NCI-H524 (cell line): Measurements from ENCODE around the gene REPS1.
A peak's percentile ranks its signal among the peaks of the same experiment; 100 is the strongest.
"Not testable (repeated sequence)": the region's sequence is repeated elsewhere in the genome, so short reads cannot be mapped to it uniquely, and the experiment has no call there.

Experiments
- DNase-seq, 2 experiments: peaks; one replicate each; lab custom pipeline; 2025; lab: John Stamatoyannopoulos, UW

Gene REPS1

GRCh38 chr6:139003751-139004150 is 15.7 kb upstream of the REPS1 start:
- DNase-seq = no peak

- no peak for DNase-seq
These were observed 12.1 kb upstream of the REPS1 start for GRCh38 chr6:138999949-139000725.

DNA sequence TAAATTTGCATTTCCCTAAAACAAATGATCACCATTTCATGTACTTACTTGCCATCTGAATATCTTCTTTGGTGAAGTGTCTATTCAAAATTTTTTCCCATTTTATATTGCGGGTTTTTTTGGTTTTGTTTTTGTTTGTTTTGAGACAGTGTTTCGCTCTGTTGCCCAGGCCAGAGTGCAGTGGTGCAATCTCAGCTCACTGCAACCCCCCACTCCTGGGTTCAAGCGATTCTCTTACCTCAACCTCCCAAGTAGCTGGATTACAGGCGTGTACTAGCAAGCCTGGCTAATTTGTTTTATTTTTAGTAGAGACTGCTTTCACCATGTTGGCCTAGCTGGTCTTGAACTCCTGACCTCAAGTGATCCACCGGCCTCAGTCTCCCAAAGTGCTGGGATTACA is 9.1 kb upstream of the REPS1 start:
- DNase-seq = no peak

DNA sequence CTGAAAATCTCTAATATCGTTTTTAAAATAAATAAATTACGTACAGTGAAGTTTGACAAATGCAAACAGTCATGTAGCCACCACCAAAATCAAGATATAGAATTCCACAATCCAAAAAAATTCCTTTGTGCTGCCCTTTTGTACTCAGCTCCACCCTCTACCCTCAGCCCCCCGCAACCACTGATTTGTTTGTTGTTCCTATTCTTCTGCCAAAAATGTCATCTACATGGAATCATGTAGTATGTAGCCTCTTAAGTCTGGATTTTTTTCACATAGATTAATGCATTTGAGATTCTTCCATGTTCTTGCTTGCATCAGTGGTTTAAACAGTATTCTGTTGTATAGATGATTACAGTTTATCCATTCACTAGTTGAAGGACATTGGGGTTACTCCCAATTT is 8.5 kb upstream of the REPS1 start:
- DNase-seq = no peak

- DNase-seq = not testable (repeated sequence)
These were observed 5.4 kb upstream of the REPS1 start for GRCh38 chr6:138993410-138993809.

GRCh38 chr6:138992965-138993364 is 4.9 kb upstream of the REPS1 start:
- not testable (repeated sequence) for DNase-seq

- DNase-seq = no peak
These were observed 3.2 kb upstream of the REPS1 start for GRCh38 chr6:138991206-138991605.

DNA sequence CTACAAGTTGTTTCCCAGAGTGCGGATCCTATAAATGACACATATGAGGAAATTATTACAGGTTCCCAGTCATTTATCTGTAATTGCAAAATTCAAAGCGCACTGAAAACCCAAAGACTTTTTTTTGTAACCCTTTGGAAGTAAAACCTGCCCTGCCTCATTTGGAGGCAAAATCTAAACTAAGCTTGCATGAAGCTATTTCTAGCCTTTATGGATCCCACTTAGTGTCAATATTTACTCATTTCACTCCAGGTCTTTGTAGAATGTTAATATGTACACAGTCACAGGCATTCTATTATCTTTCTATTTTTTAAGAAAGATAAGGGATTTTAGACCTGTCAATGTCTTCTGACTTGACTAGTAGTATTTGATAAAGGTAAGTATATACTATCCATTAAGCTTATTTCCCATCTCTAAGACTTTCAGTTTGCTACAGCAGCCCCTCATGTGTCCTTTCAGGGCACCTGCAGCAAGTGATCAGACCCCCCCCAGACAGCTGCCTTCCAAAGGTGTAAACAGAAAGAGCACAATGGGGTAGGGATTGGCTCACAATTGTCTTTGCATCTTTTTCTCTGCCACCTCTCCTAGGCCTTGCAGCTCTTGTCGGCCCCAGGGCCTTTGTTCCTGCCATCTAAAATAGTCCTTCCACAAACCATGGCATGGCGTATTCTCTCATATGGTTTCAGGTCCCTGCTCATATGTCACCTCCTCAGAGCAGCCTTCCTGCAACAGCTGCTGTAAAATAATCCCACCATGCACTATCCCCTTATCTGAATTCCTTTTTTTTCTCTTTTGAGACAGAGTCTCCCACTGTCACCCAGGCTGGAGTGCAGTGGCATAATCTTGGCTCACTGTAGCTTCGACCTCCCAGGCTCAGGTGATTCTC is 1.3 kb upstream of the REPS1 start:
- DNase-seq = peak in 1 of 2 experiments; percentile 46

DNA sequence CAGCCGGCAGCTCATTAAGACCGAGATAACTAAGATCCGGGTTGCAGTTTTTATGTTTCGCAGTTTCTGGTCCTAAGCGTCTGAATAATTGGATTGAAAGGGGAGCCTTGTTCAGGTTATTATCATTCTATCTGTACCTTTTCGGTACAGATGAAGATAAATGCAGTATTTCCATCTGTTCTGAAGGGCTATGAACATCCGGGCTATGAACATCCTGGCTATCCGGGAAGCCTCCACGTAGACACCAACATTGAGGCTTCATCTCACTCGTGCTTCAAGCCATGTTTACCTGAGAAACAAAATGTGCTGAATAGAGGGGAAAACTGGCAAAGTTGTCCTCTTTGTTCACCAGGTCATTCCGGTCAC is 399 bp upstream of the REPS1 start:
- DNase-seq = peak; percentile 69 to 79

GRCh38 chr6:138987080-138987642 is 892 bp downstream of the REPS1 start:
- peak in 1 of 2 experiments; percentile 50 for DNase-seq

DNA sequence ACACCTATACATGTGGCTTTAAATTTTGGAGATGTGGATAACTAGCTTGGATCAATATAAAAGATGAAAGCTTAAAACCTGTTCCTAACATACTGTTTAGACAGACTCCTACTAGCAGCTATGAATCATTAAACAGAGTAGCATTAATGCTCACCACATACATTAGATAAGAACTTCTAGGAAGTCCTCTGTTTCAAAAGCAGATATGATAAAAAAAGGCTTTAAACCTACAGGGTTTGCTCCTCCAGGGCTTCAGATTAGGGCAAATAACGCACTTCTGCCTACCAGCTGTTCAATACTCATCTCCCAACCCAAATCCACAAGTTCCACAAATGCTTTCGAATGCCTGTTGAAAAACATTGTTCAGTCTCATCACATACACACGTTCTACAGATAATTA is 1.5 kb downstream of the REPS1 start:
- DNase-seq = peak in 1 of 2 experiments; percentile 46

DNA sequence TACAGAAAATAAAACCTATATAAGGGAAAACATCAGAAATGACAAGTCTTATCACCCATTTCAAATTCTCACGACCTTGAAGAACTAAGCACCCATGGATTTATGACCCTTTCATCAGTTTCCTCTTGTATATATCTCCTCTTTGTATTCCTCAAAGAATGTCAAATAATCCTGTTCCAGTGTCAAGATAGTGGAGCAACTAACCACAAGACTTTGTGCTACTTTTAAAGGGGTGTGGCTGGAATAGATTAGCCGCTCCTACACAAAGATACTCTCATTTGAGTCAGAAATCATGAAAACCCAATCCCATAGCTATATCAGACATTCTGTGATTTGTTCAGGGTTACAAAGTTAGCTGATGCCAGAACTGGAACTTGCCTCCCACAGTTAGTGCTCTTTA is 6.6 kb downstream of the REPS1 start:
- DNase-seq = no peak

DNA sequence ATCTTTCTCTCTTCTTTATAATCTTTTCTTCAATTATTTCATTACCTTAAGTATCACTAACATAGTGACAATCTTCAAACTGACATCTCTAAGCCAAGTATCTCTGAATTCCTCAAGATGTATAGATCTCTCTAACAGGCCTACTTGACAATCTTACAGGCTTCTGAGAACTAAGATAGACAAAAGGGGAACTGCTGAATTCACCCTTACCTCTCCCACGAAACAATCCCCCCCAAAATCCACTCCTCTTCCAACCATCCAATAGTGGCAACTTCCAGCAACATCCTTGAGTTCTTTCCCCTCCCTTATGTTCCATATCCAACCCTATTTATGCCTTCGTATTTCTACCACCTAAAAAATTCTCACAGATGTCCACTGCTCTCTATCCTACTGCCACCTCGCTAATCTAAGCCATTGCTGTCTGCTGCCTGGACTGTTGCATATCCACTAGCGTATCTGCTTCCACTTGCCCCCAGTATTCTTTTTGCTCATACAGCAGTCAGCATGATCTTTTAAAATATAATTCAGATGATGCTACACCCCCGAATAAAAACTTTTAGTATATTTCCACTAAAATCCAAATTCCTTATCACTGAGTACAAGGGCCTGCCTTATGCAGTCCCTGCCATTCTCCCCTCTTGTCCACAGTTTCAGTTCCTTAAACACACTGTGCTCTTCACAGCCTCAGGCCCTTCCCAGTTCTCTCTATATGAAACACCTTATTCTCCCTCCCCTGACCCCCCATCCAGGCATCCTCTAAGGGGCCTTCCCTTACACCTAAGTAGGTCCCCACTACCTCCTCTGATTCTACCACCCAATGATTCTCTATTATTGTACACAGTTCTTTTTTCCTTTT is 8.0 kb downstream of the REPS1 start:
- no peak for DNase-seq

DNA sequence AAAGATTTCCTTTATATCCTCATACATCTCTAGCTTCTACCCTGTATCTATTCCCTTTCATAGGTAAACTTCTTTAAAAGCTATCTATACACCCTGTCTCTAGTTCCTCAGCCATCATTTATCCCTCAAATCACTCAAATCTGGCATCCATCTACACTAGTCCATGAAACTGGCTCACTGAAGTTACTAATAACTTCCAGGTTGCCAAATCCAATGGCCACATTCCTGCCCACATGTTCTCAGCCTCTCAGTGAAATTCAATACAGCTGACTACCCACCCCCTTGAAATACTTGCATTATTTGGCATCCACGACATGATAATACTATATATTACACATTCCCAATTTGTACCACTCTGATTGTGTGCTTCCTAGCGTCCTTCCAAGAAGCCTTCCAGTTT is 8.7 kb downstream of the REPS1 start:
- DNase-seq = no peak

GRCh38 chr6:138978229-138978628 is 9.8 kb downstream of the REPS1 start:
- no peak for DNase-seq

- DNase-seq = no peak
These were observed 10.3 kb downstream of the REPS1 start for GRCh38 chr6:138977646-138978167.

DNA sequence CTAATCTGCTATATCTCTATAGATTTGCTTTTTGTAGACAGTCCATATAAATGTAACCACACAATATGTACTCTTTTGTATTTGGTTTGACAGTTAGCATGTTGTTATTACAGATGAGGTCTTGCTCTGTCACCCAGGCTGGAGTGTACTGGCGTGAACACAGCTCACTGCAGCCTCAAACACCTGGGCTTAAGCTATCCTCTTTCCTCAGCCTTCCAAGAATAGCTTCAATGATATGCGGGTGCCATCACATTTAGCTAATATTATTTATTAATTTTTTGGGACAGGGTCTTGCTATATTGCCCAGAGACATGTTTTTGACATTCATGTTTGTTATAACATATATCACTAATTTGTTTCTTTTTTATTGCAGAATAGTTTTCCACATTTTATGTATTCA is 10.8 kb downstream of the REPS1 start:
- no peak for DNase-seq

DNA sequence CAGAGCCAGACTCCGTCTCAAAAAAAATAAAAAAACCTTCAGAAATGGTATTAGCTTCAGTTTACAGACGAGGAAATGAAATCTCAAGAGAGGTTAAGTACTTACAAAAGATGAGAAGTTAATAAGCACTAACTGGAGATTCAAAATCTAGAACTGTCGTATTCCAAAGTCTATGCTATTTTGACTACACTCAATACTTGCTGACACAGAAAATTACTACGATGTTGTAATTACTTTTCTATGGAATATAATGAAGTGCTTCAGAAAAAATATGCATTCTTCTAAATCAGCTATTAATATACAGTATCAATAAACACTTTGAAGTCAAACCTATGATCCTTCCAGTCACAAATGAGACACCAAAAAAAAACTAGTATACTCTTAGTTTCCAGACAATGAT is 12.2 kb downstream of the REPS1 start:
- DNase-seq = no peak

DNA sequence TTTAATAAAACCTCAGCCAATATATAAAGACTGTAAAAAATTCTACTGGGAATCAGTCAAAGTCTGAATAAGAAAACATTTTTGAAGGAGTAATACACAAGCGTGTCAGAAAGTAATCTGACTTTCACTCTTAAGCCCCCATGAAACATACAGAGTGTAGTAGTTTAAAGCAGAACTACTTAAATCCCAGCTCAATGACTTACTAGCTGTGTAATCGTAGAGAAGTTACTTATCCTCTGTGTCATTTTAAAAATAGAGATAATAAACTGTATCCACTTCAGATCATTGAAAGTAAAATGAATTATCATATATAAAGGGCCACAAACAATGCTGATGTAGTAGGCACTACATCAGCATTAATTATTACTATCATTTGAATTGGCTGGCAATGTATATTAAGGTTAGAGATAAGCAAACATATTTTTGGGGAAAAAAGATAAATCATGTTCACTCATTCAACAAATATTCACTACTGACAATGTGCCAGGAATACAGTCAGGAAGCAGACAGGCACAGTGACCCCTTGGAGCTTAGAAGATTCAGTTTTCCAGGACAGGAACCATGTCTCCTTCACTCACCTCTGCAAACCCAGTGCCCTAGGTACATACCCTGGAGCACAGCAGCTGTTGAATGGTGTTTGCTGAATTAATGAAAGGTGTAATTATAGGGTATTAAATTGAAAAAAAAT is 14.4 kb downstream of the REPS1 start:
- no peak for DNase-seq

GRCh38 chr6:138972226-138972665 is 15.8 kb downstream of the REPS1 start:
- DNase-seq = no peak

- no peak for DNase-seq
These were observed 16.5 kb downstream of the REPS1 start for GRCh38 chr6:138971601-138972000.
